HG02970 (cell line): ENCODE measurements around the gene TMEM61.

ENCODE experiments used
- ATAC-seq: cut with Tn5 transposase; IDR thresholded peaks from one replicate; pipeline ENCODE4 v1.9.1; 2021; ENCODE audit warnings: mild to moderate bottlenecking, moderate library complexity, moderate number of reproducible peaks; ENCODE audit not compliant: unreplicated experiment, low FRiP score

TMEM61 gene

DNA sequence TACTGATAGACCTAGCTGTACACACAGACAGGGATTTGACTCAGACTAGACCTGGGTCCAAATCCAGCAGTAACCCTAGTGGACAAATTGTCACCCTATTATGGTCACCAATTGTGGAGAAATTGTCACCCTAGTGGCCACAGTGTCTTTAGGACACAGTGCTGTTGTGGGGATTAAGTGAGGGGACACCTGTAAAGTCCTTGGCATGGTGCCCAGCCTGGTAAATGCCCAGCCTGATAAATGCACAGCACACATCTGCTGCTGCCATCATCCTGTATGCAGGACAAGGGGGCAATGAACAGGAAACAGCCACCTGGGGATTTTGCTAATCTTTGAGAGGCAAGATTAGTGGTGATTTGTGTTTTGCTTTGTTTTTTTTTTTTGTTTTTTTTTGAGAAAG lies 2.3 kb downstream of the TMEM61 start:
- no peak for ATAC-seq

DNA sequence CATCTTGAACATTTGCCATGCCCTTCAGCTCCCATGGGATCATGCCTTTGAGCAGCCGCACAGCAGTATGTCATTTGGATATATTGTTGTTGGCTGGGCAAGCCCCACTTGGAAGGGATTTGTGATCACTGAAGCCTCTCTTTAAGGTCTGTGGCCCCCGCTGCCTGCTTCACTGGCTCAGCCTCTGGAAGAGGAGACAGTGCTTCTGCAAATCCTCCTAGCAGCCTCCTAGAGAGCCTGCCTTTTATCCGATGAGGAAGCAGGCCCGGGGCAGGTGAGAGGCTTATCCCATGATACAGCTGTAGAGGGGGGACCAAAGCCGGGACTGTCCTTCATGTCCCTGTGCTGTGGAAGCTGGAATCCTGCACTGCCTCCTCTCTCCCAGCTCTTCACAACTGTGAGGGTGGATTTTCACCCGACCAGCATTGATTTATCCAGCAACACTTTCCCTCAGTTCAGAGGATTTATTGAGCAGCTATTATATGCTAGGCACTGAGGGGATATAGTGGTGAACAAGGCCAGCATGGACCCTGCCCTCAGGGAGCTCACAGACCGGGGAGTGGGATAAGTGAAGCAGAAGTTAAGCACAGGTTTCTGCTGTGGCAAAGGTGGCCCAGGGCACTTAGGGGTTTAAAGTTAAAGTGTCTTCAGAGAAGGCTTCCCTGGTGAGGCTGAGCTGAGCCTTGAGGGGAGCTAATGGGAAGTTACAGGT lies 3.9 kb downstream of the TMEM61 start:
- no peak for ATAC-seq

DNA sequence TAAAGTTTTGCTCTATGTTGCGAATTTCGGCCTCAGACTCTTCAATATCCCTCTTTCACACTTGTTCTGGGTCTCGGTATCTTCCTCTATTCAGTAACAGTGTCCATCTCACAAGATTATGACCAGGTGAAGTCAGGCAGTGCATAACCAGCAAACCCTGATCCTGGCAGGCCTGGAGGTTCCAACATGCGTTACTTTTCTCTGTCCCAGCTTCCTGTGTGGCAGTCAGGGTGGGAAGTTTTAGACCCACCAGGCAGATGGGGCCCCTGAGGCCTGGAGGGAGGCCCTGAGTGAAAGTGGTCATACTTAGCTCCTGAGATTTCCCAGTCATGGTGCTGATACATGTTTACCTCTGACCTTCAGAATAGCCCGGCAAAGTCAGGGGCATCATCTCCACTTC lies 5.1 kb downstream of the TMEM61 start:
- no peak for ATAC-seq

DNA sequence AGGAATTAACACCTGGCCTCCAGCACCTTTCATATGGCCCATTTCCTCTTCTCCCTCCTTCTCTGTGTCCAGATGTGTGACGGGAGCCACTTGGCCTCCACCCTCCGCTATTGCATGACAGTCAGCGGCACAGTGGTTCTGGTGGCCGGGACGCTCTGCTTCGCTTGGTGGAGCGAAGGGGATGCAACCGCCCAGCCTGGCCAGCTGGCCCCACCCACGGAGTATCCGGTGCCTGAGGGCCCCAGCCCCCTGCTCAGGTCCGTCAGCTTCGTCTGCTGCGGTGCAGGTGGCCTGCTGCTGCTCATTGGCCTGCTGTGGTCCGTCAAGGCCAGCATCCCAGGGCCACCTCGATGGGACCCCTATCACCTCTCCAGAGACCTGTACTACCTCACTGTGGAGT lies 5.6 kb downstream of the TMEM61 start:
- ATAC-seq = no peak

DNA sequence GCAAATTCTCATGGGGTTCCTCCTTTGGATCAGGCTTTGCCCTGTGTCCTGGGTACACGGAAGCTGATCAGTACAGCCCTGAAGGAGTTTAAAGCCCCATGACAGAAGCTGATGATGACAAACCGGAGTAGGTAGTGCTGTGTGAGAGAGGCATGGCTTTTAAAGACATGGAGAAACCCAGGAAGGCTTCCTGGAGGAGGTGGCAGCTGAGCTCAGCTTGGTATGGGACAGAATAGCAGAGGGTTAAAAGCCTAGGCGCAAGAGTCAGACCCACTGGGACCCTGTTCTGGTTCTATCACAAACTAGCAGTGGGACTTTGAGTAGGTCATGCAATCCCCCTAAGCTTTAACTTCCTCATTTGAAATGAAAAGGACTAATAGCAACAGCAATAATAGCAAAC lies 6.1 kb downstream of the TMEM61 start:
- no peak for ATAC-seq

DNA sequence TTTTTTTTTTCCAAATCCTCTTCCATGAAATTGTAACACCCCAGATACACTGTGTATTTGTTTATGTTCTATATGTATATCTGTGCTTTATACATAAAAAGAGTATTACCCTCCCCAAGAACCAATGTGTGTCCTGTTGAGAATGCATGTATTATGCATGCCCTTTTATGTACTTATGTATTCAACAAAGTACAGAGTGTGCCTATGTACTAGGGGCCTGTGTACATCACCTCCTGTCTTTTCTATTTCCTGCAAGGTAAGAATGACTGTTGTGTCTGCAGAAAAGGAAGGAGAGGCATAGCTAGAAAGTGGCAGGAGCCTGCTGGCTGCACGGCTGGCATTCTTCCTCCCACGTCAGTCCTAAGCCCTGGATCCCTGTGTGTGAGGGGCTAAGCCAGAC lies 7.0 kb downstream of the TMEM61 start:
- no peak for ATAC-seq

DNA sequence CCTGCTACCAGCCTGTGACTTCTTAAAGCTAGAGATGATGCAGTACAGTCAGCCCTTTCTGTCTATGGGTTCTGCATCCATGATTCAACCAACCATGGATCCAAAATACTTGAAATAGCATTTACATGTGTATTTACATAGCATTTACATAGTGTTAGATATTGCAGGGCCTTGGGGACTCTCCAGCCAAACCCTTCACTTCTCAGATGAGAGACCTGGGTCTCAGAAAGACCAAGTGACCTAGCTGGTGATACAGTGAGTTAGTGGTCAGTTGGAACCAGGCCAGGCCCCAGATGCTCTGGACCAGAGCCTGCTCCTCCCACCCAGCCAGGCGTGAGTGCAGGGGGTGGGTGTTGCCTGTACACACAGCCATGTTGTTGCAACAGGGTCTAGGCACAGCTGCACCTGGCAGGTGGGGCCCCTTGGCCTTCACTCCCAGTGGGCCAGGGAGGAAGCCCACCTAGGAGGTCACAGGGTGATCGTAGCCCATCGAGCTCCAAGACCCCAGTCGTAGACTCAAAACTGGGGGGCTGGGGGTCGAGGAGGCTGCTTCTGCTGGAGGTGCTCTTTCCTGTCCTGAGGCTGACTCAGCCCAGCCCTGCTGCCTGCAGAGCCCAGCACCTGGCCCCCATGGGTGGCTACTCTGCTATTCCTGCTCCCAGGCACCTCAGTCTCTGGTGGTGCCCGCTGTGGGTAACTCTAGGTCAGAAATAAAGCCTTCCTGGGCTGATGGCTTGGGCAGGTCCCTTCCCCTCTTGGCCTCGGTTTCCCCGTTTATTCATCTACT lies 7.7 kb downstream of the TMEM61 start:
- no peak for ATAC-seq

DNA sequence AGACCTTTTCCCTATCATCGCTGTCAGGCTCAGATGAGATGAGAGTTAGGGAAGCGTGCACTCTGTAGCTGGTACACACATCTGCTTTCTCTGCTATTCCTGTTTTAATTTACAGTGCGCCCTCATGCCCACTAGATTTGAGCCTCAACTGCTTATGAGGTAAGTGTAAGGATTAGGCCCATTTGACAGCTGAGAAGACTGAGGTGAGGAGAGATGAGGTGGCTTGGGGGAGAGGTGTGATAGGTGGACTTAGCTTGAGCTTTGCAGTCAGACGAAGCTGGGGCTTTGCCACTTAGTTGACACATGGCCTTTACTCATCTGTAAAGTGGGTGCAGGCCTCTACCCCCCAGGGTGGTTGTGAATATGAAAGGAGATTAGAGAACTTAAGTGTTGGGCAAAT lies 8.5 kb downstream of the TMEM61 start:
- no peak for ATAC-seq

DNA sequence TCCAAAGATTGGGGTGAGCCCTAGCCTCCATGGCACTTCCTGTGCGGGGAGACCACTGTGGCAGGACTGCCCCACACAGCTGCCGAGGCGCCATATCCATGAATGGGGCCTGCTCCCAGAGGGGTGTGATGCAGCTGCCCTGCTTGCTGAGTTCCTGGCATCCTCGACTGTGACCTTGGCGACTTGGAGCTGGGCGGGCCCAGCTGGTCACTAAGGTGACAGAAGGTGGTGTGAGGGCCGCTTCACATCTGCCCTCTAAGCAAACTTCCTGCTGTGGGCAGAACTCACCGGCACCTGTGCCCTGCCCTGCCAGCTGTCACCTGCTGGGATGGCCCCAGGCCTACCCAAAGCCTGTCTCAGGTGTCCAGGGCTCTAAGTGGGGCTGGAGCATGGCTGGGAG lies 9.0 kb downstream of the TMEM61 start:
- no peak for ATAC-seq

DNA sequence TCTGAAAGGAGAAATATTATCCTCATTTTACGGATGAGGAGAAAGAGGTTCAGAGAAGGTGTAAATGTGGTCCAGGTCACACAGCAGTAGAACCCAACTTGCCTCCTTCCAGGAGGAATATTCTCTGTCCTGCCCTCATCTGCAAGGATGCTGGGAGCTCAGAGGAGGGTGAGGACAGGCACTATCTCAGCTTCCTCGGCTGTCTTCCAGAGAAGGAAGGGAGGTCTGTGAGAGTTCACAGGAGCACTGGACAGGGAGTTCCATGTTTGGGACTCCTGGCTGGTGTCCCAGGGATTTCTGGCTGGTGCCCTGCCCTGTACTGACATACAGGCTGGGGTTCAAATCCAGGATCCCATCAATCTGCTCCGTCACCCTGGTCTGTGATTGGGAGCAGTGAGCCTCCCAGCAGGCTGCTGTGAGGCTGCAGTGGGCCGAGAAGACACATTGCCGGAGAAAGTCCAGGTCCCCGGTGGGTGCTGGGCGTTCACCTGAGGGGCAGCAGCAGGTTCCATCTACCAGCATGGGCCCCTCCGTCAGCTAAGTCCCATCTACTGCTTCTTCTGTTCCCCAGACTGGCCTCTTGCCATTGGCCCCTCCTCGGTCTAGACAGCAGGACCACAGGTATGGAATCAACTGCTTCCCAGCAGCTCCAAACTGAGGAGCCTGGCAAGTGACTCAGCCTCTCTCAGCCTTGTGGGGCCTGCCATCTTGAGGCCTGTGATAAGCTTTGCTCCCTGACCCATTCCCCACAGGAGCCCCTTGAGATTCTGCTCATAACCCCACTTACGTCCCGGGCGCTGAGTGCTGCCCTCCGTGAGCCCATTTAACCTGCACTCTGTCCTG lies 9.8 kb downstream of the TMEM61 start:
- no peak for ATAC-seq

DNA sequence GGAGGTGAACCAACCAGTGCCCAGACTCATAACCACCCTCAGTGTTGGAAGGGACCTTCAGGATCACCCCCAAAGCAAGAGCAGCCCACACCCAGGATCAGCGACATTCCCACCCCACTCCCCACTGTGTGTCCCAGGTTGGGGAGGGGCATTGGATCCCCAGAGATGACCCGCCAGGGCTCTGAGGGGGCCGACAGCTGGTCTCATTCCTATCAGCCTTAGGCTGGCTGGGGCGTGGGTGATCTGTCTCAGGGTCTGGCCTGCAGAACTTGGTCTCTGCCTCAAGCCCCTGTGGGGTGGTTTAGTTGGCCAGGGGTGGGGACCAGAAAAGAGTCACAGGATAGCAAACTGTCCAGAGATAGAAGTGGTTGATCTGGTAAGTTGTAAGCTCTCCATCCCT lies 10.5 kb downstream of the TMEM61 start:
- no peak for ATAC-seq

DNA sequence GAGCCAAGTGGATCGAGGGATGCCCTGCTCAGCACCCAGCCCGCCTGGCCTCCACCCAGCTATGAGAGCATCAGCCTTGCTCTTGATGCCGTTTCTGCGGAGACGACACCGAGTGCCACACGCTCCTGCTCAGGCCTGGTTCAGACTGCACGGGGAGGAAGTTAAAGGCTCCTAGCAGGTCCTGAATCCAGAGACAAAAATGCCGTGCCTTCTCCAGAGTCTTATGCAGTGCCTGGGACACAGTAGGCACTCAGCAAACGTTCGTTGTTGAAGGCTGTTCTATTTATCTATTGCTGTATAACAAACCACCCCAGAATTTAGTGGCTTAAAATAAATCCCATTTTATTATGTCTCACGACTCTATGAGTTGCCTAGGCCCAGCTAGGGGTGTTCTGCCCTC lies 11.5 kb downstream of the TMEM61 start:
- ATAC-seq = no peak

DNA sequence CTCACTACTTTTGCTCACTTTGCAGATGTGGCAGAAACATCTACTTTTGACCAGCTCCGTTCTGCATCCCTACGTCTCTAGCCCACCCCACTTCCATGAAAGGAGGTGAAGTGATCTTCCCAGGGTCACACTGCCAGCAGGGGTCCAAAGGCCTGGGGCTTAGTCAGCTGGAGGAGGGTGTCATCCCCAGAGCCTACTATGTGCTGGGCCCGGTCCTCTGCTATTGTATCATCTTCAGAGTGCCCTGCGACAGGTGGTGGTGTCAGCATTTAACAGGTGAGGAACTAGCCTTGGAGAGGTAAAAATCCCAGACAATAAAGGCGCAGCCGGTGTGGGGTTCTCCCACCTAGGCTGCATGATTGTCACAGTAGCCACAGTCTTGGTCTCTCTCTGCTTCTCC lies 12.7 kb downstream of the TMEM61 start:
- ATAC-seq = no peak

DNA sequence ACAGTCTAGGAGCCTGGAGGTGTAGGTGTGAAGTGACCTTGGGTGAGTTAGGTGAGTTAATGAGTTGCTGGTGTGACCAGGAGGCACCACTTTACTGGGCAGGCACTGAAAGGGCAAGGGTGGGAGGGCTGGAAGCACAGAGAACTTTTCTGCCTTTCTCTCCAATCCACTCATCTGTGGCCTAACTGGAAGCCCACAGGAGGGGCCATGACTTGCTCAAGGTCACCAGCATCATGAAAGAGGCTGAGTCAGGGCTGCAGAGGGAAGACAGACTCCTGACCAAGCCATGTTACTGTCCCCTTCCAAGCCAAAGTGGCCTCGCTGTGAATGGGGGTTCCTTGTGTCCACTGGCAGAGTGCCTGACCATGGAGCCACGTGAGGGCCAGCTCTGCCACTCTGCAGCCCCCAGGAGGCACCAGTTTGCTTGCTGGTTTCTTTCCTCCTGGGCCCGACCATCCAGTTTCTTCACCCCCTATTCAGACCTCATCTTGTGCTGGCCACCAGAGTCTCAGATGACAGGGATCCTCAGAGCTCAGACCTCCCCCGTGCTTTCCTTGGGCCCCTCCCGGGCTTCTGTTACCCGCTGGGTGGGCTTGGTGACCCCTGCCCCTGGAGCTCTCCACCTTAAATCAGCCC lies 14.0 kb downstream of the TMEM61 start:
- ATAC-seq = no peak

DNA sequence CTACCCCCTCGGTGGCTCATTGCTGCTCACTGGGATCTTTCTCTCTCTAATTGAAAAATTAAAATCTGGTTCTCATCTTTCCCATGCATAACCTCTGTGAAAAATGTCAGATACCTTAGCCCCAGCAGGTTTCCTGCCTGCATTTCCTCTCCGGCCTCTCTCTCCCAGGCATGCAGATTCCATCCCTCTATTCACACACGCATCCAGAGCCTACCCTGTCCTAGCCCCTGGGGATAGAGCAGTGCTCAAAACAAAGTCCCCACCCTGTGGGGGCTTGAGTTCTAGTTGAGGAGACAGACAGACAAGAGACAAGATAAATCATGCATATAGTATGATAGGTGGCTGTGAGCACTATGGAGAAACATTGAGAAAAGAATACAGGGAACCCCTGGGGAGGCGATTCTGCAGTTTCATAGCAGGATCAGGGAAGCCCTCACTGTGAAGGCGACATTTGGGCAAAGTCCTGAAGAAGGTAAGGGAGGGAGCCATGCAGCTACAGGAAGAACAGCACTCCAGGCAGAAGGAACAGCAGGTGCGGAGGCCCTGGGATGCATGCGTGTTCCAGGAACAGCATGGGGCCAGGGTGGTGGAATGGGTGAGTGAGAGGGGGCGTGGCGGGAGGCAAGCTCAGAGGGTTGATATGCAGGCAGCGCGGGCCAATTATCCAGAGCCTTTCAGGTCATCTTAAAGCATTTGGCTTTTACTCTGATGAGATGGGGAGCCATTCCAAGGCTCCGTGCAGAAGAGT lies 14.8 kb downstream of the TMEM61 start:
- ATAC-seq = no peak

DNA sequence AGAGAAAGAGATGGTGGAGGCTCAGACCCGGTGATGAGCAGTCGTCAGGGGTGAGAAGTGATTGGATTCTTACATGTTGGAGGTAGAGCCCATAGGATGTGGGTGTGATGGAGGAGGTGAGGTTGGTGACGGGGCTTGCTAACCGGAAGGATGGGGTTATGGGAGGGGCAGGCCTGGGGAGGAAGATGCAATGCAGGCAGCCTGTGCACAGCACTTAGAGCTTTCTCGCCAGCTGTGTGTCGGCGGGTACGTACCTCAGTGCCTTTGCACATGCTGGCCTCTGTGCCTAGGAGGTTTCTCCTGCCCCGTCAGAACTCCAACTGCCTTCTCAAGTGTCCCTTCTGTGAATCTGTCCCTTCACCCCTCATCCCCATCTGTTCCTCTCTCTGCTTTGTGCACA lies 15.4 kb downstream of the TMEM61 start:
- ATAC-seq = no peak

DNA sequence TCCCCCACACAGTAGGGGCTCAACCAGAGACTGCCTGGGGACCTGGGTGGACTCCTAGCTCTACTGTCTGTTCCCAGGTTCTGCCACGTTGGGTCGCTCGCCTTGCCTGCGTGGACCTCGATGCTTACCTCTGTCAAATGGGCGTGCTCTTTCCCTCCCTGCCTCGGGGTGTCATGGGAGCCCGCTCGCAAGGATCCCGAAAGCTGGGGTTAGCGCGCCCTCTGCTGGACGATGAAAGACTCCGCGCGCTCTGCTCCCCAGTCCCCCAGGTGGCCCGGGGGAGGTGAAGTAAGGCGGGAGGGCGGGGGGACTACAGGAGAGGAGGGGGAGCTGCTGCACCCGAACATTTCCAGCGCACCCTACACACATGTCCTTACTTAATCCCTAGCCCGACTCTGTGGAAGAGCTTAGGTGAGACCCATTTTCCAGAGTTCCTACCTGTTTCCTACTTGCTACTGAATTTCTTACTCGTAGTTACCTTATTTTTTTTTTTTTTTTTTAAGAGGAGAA lies 16.0 kb downstream of the TMEM61 start:
- no peak for ATAC-seq

DNA sequence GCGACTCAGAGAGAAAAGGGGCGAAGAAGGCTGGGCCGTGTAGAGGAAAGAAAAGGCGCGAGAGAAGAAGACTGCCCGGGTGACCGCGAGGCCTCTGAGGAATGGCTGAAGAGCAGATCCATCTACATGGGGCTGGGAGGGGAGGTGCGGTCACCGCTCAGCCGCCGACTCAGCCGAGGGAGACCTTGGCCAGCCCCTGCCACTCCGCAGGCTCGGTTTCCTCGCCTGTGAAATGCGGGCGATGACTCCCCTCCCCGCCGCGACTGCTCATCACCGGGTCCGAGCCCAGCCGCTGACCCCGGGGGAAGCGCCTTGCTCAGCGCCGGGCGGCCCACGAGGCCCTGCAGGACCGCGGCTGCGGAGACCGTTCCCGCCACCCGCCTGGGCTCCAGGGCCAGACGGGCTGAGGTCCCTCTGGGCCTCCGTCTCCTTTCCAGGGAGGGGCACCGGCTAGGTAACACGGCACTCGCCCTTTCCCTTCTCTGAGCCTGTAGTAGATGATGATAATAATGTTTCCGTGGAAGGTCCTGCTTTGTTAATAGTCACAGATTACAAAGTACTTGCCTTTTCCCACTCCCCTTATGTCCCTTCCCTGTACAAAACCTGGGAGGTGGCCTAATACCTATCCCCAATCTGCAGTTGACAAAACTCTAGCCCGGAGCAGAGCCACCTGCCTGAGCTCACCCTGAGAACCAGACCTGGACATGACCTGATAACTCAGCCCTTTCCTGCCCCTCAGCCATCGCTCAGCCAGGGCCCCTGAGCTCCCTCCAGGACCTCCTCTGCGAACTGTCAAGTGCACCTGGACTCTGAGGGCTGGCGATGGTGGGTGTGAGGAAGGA lies 16.7 kb downstream of the TMEM61 start:
- no peak for ATAC-seq

DNA sequence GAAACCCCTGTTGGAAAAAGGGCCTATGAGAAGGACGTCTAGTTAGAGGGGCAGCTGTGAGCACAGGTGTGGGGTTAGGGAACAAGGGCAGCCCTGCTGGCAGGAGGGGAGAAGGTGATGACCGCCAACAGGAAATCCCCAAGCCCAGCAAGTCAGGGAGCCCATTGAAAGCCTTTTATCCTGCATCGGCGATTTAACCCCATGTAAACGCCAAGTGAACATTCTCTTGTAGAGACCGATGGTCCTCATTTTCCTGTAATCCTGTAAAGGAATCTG lies 17.2 kb downstream of the TMEM61 start:
- ATAC-seq = no peak
